Smooth muscle cell (in vitro differentiated cells): ENCODE measurements around the gene GRIN1. TPM values are rescaled to one million over a fixed set of nuclear protein-coding genes. Genes with fewer than 3 reads are reported as not detected.

Experiments used
- DNase-seq: peaks from one replicate; lab custom pipeline; 2025; ENCODE audit not compliant: unreplicated experiment; lab: John Stamatoyannopoulos, UW
- H2AFZ ChIP-seq: fragments of 200-600 bp; sonication (generic); 2 replicates; pipeline ENCODE4 v1.6.0; 2016; ENCODE audit warnings: antibody characterized with exemption, low read depth, mild to moderate bottlenecking
- H3F3A ChIP-seq: fragments of 200-600 bp; sonication (generic); 2 replicates; pipeline ENCODE4 v1.6.0; 2017; ENCODE audit warnings: antibody characterized with exemption, low read depth
- H3K27ac ChIP-seq: fragments of 200-600 bp; sonication (generic); 2 replicates; pipeline ENCODE4 v1.5.1; 2016; ENCODE audit warnings: low read depth, mild to moderate bottlenecking
- H3K27me3 ChIP-seq: fragments of 200-600 bp; sonication (generic); 2 replicates; pipeline ENCODE4 v1.6.1; 2016; ENCODE audit warnings: low read depth, mild to moderate bottlenecking
- H3K36me3 ChIP-seq: fragments of 200-600 bp; sonication (generic); 2 replicates; pipeline ENCODE4 v1.5.1; 2016; ENCODE audit warnings: low read depth
- H3K4me1 ChIP-seq: fragments of 200-600 bp; sonication (generic); 2 replicates; pipeline ENCODE4 v1.5.1; 2016; ENCODE audit warnings: low read depth
- H3K4me2 ChIP-seq: fragments of 200-600 bp; sonication (generic); 2 replicates; pipeline ENCODE4 v1.6.0; 2016; ENCODE audit warnings: mild to moderate bottlenecking
- H3K4me3 ChIP-seq: fragments of 200-600 bp; sonication (generic); 2 replicates; pipeline ENCODE4 v1.5.1; 2016; ENCODE audit warnings: mild to moderate bottlenecking
- H3K79me2 ChIP-seq: fragments of 200-600 bp; sonication (generic); 2 replicates; pipeline ENCODE4 v1.6.0; 2016; ENCODE audit warnings: low read depth, mild to moderate bottlenecking
- H3K9ac ChIP-seq: fragments of 200-600 bp; sonication (generic); 2 replicates; pipeline ENCODE4 v1.6.0; 2016; ENCODE audit warnings: low read depth
- H3K9me3 ChIP-seq: fragments of 200-600 bp; sonication (generic); replicated peaks from 2 replicates; pipeline ENCODE4 v1.5.1; 2016; ENCODE audit warnings: low read depth
- H4K20me1 ChIP-seq: fragments of 200-600 bp; sonication (generic); 2 replicates; pipeline ENCODE4 v1.6.0; 2016; ENCODE audit warnings: low read depth
- CTCF ChIP-seq: fragments of 200-600 bp; sonication (generic); IDR thresholded peaks from 2 replicates; pipeline ENCODE4 v1.5.1; 2017; ENCODE audit warnings: borderline replicate concordance, mild to moderate bottlenecking, antibody characterized with exemption; ENCODE audit not compliant: insufficient read depth, poor library complexity, severe bottlenecking
- WGBS: methylation state at CpG from one replicate; pipeline ENCODE4 v1.1.7; 2016; ENCODE audit warnings: low lambda C conversion rate; 5-methylcytosine and 5-hydroxymethylcytosine counted together
- polyA plus RNA-seq: library from polyadenylated mRNA; unstranded; fragments of >200 nt; fragmentation: Nextera tagmentation; extraction: Ambion mirVana; gene quantifications from 2 replicates; pipeline ENCODE4 v1.2.1, GENCODE V29; 2016
- total RNA-seq: library from RNA; depleted of rRNA; stranded (reverse); fragments of >200 nt; gene quantifications from 2 replicates; pipeline ENCODE4 v1.2.3, GENCODE V29; 2014

GRIN1 gene
- total and polyA plus RNA-seq, 2 experiments from 2014 or later = not detected

- H3K9me3 ChIP-seq = no peaks in the 10 kb centered on the region
- H3F3A ChIP-seq = no peaks in the 10 kb centered on the region
- no peak for DNase-seq
- H3K27ac ChIP-seq = no peak overlapping the region
- H3K9ac ChIP-seq = no peak overlapping the region
- peaks cover 5% of the 10 kb centered on the region for H4K20me1 ChIP-seq
- H3K36me3 ChIP-seq = peaks cover 4% of the 10 kb centered on the region
- H3K4me2 ChIP-seq = no peak overlapping the region
- H3K4me3 ChIP-seq = no peak overlapping the region
- no peaks in the 10 kb centered on the region for H3K79me2 ChIP-seq
- no peak for TF ChIP-seq CTCF
- H3K4me1 ChIP-seq = no peaks in the 10 kb centered on the region
- no peak overlapping the region for H2AFZ ChIP-seq
- WGBS = 92% methylated on average over 36 of the region's 37 CpGs
- no peaks in the 10 kb centered on the region for H3K27me3 ChIP-seq
Observed at GRCh38 chr9:137103206-137103999, 35.6 kb upstream of the GRIN1 start.

GRCh38 chr9:137105814-137106661 is 32.9 kb upstream of the GRIN1 start:
- TF ChIP-seq CTCF = no peak

GRCh38 chr9:137106662-137107250 is 32.2 kb upstream of the GRIN1 start:
- Histone ChIP-seq H3K9me3 (no peaks in the 10 kb centered on the region), H3F3A (no peaks in the 10 kb centered on the region), H3K4me1 (no peaks in the 10 kb centered on the region), H3K27ac (no peak overlapping the region), H3K9ac (no peak overlapping the region), H3K4me2 (no peak overlapping the region), H3K79me2 (no peaks in the 10 kb centered on the region), H3K27me3 (no peaks in the 10 kb centered on the region), H3K36me3 (no peaks in the 10 kb centered on the region), H4K20me1 (peaks cover 5% of the 10 kb centered on the region), H2AFZ (no peak overlapping the region), H3K4me3 (no peak overlapping the region)
- WGBS = 96% methylated on average over 24 of the region's 27 CpGs
- no peak for TF ChIP-seq CTCF
- no peak for DNase-seq

More at GRCh38 chr9:137105814-137106661, 32.9 kb upstream of the GRIN1 start:
- Histone ChIP-seq H3K4me2 (no peak overlapping the region), H3K36me3 (peaks cover 4% of the 10 kb centered on the region), H3K9me3 (no peaks in the 10 kb centered on the region), H3F3A (no peaks in the 10 kb centered on the region), H3K4me1 (no peaks in the 10 kb centered on the region), H3K79me2 (no peaks in the 10 kb centered on the region), H3K4me3 (no peak overlapping the region), H2AFZ (no peak overlapping the region), H3K27me3 (no peaks in the 10 kb centered on the region), H3K27ac (no peak overlapping the region), H3K9ac (no peak overlapping the region), H4K20me1 (peaks cover 5% of the 10 kb centered on the region)
- no peak for DNase-seq
- 98% methylated on average over 22 of the region's 31 CpGs for WGBS
